HEK293 (cell line): Measurements from ENCODE around the gene PSMD7.

Source experiments
- SP2 ChIP-seq: fragments of 450-650 bp; formaldehyde crosslinking; IDR thresholded peaks from 2 replicates; pipeline ENCODE4 v1.5.1; 2016; ENCODE audit warnings: missing biosample characterization, missing genetic modification characterization
- TSHZ1 ChIP-seq: fragments of 450-650 bp; formaldehyde crosslinking; IDR thresholded peaks from 2 replicates; pipeline ENCODE4 v1.5.1; 2016; ENCODE audit warnings: missing biosample characterization, missing genetic modification characterization, borderline replicate concordance
- ZNF274 ChIP-seq, 2 experiments: fragments of 200-500 bp in 1 of 2; fragments of 450-650 bp in 1 of 2; sonication (Bioruptor generic) in 1 of 2; formaldehyde crosslinking in 1 of 2; IDR thresholded peaks; 2 replicates each; pipeline versions ENCODE4 v1.5.1 to v1.6.1; 2014 to 2016; ENCODE audit warnings: borderline replicate concordance in 1 of 2, inconsistent platforms in 1 of 2, low read length in 1 of 2, missing biosample characterization in 1 of 2, missing genetic modification characterization in 1 of 2
- ZNF341 ChIP-seq: fragments of 450-650 bp; formaldehyde crosslinking; IDR thresholded peaks from 2 replicates; pipeline ENCODE4; 2016; ENCODE audit warnings: low read depth, missing biosample characterization, missing genetic modification characterization
- ZNF549 ChIP-seq: fragments of 450-650 bp; IDR thresholded peaks from 2 replicates; pipeline ENCODE4 v1.5.1; 2018; ENCODE audit warnings: missing biosample characterization, missing genetic modification characterization, mild to moderate bottlenecking, inconsistent platforms, moderate library complexity
- ZNF777 ChIP-seq: fragments of 450-650 bp; formaldehyde crosslinking; IDR thresholded peaks from 2 replicates; pipeline ENCODE4 v1.5.1; 2017; ENCODE audit warnings: missing biosample characterization, missing genetic modification characterization, borderline replicate concordance
- ZSCAN18 ChIP-seq: fragments of 450-650 bp; formaldehyde crosslinking; IDR thresholded peaks from 2 replicates; pipeline ENCODE4 v1.5.1; 2016; ENCODE audit warnings: missing biosample characterization, missing genetic modification characterization
- TF ChIP-seq, protein P1 (sequence below): fragments of 450-650 bp; formaldehyde crosslinking; IDR thresholded peaks from 2 replicates; pipeline ENCODE4 v1.5.1; 2016; ENCODE audit warnings: missing biosample characterization, missing genetic modification characterization

GRCh38 chr16:74279266-74279665 lies 17.3 kb upstream of the PSMD7 start:
- TF ChIP-seq, protein P1, sequence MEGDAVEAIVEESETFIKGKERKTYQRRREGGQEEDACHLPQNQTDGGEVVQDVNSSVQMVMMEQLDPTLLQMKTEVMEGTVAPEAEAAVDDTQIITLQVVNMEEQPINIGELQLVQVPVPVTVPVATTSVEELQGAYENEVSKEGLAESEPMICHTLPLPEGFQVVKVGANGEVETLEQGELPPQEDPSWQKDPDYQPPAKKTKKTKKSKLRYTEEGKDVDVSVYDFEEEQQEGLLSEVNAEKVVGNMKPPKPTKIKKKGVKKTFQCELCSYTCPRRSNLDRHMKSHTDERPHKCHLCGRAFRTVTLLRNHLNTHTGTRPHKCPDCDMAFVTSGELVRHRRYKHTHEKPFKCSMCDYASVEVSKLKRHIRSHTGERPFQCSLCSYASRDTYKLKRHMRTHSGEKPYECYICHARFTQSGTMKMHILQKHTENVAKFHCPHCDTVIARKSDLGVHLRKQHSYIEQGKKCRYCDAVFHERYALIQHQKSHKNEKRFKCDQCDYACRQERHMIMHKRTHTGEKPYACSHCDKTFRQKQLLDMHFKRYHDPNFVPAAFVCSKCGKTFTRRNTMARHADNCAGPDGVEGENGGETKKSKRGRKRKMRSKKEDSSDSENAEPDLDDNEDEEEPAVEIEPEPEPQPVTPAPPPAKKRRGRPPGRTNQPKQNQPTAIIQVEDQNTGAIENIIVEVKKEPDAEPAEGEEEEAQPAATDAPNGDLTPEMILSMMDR (tag by site-specific recombination) = no peak
- TF ChIP-seq ZNF341 = no peak
- TF ChIP-seq ZNF777 (tag by site-specific recombination) = no peak
- no peak for TF ChIP-seq ZSCAN18 (tag by site-specific recombination)
- TF ChIP-seq TSHZ1 = no peak
- no peak for TF ChIP-seq ZNF274 (IDR thresholded peaks at IDR 0.05; ENCODE audit: low read length)
- no peak for TF ChIP-seq ZNF274 (tag by site-specific recombination; IDR thresholded peaks at IDR 0.05; ENCODE audit: borderline replicate concordance)
- no peak for TF ChIP-seq SP2 (tag by site-specific recombination)
- TF ChIP-seq ZNF549 = no peak
